HG03378 (cell line): ENCODE data around the gene RPN2.

Experiments
- ATAC-seq: cut with Tn5 transposase; IDR thresholded peaks from one replicate; pipeline ENCODE4 v1.9.1; 2021; ENCODE audit warnings: mild to moderate bottlenecking, moderate library complexity; ENCODE audit not compliant: unreplicated experiment

RPN2 gene

GRCh38 chr20:37262505-37262904 is 83.4 kb downstream of the RPN2 start:
- no peak for ATAC-seq

DNA sequence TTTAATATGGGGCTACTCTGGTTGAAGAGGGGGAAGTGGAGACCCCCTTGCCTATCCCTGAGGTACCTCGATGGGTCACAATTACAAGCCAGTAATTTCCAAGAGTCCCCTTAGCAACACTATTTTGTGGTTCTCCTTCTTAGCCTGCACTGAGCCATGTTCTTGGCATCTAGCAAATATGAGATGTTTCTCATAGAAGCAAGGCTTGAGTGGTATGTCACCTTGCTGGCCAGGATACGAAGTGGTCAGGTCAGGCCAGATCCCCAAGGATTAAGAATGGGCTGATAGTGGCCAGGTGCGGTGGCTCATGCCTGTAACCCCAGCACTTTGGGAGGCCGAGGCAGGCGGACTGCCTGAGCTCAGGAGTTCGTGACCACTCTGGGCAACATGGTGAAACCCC is 84.6 kb downstream of the RPN2 start:
- no peak for ATAC-seq

DNA sequence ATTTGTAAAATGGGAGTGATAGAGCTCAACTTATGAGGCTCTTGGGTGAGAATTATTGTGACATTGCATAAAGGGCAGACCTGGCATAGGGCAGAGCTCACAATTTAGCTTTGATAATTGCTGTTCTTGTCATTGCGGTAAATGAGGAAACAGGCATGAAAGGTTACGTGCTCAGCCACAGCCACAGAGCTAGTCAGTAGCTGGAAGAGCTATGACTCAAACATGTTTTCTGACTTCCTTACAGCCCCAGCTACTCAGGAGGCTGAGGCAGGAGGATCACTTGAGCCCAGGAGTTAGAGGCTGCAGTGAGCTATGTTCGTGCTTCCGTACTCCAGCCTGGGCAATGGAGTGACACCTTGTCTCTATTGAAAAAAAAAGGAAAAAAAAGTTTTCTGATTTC is 86.0 kb downstream of the RPN2 start:
- ATAC-seq = no peak

GRCh38 chr20:37266940-37267666 is 88.0 kb downstream of the RPN2 start:
- no peak for ATAC-seq

DNA sequence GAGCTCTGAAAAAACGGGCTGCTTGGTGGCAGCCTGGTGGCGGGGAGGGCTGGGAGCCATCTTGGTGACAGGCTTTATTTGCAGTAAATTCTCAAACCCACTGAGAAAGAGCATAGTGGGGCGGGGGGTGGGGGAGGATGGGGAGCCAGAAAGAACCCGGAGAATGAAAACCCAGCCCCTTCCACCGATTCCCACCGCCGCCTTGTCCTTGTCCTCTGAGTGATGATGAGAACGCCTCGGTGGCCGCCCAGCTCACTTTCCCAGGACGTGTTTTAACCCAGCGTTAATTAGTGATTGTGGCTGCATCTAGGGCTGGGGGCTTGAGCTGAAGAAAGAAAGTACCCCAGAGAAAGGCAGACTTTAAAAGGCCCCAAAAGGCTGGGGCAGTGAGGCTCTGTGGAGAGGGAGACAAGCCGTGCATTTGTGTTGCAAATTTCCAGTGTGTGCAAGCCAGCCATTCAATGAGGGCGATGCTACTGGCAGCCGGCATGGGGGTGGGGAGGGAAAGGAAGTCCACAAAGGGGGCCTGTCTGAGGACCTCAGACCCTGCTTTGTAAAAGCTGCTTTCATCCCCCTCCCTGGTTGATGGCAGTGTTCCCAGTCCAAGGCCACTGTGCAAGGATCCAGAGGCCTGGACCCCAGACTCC is 88.7 kb downstream of the RPN2 start:
- no peak for ATAC-seq

GRCh38 chr20:37270576-37271420 is 91.7 kb downstream of the RPN2 start:
- ATAC-seq = no peak

- no peak for ATAC-seq
Observed at GRCh38 chr20:37271421-37271768, 92.3 kb downstream of the RPN2 start.

- no peak for ATAC-seq
Observed at GRCh38 chr20:37273988-37274387, 94.9 kb downstream of the RPN2 start.

DNA sequence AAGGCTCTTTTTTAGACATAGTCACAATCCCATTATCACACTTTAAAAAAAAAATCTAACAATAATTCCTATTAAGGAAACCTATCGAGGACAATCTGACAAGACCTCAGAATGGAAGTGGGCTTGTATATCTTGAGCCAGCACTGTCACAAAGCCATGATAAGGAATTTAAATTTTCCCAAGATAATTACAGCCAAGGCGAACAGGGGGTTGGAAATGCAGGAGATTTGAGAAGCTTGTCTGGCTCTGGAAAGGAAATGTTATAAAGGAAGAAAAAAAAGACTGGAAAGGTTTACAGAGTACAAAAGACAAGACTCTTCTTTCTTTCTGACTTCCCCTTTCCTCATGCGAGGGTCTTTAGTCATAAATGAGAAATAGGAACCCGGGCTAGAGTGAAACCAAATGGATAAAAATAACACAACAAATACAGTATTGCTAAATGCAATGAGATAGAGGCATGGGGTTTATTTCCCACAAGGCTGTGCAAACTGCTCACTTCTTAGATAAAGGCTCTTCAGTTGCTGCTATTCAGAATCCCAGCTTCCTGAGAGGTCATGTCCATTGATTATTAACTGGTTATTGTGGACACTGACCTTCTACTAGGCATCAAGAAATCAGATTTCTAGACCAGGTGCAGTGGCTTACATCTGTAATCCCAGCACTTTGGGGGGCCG is 95.9 kb downstream of the RPN2 start:
- ATAC-seq = no peak

DNA sequence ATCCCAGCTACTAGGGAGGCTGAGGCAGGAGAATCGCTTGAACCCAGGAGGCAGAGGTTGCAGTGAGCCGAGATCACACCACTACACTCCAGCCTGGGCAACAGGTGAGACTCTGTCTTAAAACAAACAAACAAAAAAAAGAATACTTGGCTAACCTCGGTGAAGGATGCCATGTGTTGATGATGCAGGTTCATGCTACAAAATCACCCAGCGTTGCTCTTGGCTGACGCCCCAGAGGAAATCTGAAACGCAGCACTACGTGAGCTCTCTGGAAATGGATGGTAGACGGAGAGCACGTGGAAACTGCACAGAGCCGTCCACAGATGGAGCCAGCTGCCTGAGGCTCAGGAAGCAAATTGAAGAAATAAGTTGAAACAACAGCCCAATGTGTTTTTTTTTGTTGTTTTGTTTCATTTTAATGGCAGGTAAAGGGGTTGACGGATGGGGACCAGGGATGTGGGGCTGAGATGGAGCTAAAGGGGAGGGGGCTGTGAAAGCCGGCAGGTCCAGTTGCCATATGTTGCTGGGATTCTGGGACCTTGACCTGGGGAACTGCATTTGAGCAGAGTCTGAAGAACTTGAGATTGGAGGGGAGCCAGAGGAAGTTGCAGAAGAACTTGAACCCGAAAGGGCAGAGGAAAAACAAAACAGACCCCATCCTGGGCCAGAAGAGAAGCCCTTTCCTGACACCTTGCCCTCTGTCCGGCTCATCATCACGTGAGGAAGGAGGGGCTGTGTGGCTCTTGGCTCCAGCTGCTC is 97.5 kb downstream of the RPN2 start:
- ATAC-seq = no peak

GRCh38 chr20:37277253-37277593 is 98.1 kb downstream of the RPN2 start:
- ATAC-seq = no peak

- ATAC-seq = no peak
Observed at GRCh38 chr20:37278966-37279590, 99.9 kb downstream of the RPN2 start.

DNA sequence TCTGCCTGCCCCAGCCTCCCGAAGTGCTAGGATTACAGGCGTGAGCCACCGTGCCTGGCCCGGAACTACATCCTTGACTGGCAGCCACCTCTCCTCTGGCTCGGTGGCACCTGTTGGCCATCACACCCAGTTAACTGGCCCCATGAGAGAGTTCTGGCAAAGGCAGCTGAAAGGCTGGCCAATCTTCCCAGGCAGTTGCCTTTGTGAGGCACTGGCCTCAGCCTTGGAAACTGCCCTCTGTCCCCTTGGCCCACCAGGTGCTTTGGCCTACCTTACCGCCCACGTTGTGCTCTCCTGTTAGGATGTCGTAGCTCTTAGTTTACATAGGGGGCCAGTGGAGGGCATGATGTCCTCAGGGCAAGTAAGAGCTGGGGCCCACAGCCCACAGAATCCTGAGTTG is 100.7 kb downstream of the RPN2 start:
- ATAC-seq = no peak

DNA sequence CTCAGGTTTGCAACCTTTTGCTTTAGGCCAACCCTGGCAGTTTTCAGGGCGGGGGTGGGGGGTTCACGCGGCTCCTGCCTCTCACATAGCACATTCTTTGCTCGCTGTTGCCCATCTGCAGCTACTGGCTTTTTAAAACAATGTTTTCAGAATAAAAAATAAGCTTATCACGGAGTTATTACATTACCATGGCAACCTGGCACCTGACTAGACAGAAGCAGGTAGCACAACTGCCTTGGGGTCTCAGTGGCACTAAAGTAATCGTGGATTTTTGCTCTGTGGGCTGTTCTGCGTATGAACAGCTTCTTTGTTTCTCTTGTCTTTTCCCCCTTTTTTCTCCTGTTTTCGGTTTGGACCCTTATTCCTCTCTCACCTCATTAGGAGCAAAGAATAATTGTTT is 101.3 kb downstream of the RPN2 start:
- ATAC-seq = no peak

DNA sequence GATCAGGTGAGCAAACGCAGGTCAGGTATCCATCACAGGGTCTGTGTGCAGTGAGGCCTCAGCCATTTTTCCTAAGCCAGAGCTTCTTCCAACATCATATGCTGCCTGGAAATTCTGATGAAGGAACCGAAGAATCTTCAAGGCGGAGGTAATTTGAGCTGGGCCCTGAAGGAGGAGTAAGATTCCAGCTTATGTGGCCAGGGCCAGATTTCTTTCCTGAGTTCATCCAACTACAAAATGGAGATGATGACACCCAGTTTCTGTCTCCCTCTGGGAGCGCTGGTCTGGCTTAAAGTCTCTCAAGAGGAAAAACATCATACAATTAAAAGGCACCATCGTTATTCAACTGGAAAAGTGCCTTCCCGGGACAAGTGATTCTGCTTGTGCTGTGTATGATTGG is 103.4 kb downstream of the RPN2 start:
- ATAC-seq = no peak

DNA sequence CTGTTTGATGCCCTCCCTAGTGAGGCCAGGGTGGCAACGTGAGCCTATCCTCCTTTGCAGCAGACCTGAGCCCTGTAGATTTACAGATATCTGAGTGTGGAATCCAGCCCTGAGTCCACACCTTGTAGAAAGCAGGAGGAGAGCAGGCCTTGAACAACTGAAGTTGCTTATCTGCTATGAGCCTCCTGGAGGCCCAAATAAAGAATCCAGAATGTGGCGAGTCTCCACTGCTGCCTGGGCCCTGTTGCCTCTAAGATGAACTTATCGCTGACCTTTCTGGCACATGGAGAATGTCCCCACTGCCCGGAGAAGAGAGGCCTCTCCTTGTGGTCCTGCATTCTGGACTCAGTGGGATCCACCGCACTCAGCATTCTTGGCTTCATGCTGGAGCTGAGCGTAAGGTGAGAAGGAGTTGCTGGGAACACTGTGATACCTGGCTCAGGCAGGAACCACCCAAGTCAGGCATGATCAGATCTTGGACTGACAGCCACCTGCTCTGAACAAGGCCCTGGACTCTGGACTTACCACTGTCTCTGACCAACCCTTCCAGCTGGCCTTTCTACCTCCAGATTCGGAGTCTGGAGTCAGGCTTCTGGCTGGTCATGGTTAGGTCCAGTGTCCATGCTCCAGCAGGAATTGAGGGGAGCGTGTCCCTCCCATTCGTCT is 104.5 kb downstream of the RPN2 start:
- ATAC-seq = no peak

GRCh38 chr20:37284691-37285161 is 105.6 kb downstream of the RPN2 start:
- ATAC-seq = no peak

GRCh38 chr20:37285664-37286374 is 106.7 kb downstream of the RPN2 start:
- ATAC-seq = no peak

- ATAC-seq = no peak
Observed at GRCh38 chr20:37288091-37288490, 109.0 kb downstream of the RPN2 start.
